ENCODE data around the gene PRXL2B. TPM values are rescaled to one million over a fixed set of nuclear protein-coding genes. Genes with fewer than 3 reads are reported as not detected.

Gene PRXL2B
- total and polyA plus RNA-seq, 10 of the 15 experiments (the other 5 are each of a cell fraction or from before 2014, with no cell fraction given), result 0.44 to 5.6 (median 4.0) TPM

DNA sequence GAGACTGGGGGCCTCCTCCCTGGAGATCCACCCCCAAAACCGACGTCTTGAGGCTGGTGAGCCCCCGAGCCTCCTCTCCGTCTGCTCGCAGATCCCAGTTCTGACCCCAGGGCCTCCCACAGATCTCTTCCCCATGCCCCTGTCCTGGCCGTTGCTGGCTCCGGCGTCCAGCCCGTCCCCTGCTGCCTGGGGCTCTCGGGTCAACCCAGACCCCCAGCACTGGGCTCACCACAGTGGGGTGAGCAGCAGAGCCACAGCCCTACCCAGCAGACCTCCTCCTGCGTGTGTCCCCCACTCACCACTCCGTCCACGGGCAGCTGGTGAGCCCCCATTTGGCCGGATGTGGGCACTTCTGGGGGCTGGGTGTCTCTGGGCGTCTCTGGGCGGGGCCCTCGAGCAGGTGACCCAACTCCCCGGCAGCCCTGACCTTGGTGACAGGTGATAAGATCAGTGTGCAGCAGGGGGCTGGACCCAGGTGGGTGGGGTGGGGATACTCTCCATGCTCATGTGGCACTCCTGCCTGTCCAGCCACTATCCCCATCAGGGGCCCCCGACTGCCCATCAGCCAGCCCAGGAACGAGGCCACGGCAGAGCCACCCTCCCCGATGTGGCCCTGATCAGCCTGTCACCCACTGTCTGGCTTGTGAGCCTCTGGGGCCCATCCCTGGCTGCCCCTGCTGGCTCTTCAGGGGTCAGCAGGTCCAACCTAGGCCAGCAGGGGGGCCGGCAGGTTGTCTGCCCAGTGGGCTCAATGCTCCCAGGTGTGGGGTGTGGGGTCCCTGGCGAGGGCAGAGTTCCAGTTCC is 29.7 kb upstream of the PRXL2B start (continued):
- TF ChIP-seq, protein P1, sequence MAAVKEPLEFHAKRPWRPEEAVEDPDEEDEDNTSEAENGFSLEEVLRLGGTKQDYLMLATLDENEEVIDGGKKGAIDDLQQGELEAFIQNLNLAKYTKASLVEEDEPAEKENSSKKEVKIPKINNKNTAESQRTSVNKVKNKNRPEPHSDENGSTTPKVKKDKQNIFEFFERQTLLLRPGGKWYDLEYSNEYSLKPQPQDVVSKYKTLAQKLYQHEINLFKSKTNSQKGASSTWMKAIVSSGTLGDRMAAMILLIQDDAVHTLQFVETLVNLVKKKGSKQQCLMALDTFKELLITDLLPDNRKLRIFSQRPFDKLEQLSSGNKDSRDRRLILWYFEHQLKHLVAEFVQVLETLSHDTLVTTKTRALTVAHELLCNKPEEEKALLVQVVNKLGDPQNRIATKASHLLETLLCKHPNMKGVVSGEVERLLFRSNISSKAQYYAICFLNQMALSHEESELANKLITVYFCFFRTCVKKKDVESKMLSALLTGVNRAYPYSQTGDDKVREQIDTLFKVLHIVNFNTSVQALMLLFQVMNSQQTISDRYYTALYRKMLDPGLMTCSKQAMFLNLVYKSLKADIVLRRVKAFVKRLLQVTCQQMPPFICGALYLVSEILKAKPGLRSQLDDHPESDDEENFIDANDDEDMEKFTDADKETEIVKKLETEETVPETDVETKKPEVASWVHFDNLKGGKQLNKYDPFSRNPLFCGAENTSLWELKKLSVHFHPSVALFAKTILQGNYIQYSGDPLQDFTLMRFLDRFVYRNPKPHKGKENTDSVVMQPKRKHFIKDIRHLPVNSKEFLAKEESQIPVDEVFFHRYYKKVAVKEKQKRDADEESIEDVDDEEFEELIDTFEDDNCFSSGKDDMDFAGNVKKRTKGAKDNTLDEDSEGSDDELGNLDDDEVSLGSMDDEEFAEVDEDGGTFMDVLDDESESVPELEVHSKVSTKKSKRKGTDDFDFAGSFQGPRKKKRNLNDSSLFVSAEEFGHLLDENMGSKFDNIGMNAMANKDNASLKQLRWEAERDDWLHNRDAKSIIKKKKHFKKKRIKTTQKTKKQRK (IDR thresholded peaks at IDR 0.05; ENCODE audit: low read depth, low read length), result no peak
- TF ChIP-seq DPF2 (IDR thresholded peaks at IDR 0.05), result no peak
- TF ChIP-seq, protein P2, sequence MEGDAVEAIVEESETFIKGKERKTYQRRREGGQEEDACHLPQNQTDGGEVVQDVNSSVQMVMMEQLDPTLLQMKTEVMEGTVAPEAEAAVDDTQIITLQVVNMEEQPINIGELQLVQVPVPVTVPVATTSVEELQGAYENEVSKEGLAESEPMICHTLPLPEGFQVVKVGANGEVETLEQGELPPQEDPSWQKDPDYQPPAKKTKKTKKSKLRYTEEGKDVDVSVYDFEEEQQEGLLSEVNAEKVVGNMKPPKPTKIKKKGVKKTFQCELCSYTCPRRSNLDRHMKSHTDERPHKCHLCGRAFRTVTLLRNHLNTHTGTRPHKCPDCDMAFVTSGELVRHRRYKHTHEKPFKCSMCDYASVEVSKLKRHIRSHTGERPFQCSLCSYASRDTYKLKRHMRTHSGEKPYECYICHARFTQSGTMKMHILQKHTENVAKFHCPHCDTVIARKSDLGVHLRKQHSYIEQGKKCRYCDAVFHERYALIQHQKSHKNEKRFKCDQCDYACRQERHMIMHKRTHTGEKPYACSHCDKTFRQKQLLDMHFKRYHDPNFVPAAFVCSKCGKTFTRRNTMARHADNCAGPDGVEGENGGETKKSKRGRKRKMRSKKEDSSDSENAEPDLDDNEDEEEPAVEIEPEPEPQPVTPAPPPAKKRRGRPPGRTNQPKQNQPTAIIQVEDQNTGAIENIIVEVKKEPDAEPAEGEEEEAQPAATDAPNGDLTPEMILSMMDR (IDR thresholded peaks at IDR 0.05 in 2 of 3, conservative IDR thresholded peaks at IDR 0.05 in 1 of 3; ENCODE audit: control insufficient read depth in 2 of 3, extremely low read depth in 1 of 3, insufficient read depth in 1 of 3, low read depth in 3 of 3, low read length in 3 of 3), result peak in 2 of 3 experiments; percentile 2 to 27; a peak in 1 of 6 replicates
- no peak for TF ChIP-seq EED (IDR thresholded peaks at IDR 0.05; ENCODE audit: low read depth)
- TF ChIP-seq POU2F2 (IDR thresholded peaks at IDR 0.05; ENCODE audit: borderline replicate concordance, low read depth, low read length), result no peak
- TF ChIP-seq, protein P3, sequence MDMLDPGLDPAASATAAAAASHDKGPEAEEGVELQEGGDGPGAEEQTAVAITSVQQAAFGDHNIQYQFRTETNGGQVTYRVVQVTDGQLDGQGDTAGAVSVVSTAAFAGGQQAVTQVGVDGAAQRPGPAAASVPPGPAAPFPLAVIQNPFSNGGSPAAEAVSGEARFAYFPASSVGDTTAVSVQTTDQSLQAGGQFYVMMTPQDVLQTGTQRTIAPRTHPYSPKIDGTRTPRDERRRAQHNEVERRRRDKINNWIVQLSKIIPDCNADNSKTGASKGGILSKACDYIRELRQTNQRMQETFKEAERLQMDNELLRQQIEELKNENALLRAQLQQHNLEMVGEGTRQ (IDR thresholded peaks at IDR 0.05; ENCODE audit: borderline replicate concordance, low read depth, low read length), result no peak
- TF ChIP-seq FOXM1 (IDR thresholded peaks at IDR 0.05; ENCODE audit: low read depth, low read length), result no peak
- TF ChIP-seq NR2F1 (conservative IDR thresholded peaks at IDR 0.05), result peak; percentile 49
- no peak for TF ChIP-seq SMAD1 (IDR thresholded peaks at IDR 0.05; ENCODE audit: low read depth, partially characterized antibody)
- TF ChIP-seq BCL11A (IDR thresholded peaks at IDR 0.05; ENCODE audit: low read depth, low read length), result no peak
- TF ChIP-seq CREB1 (IDR thresholded peaks at IDR 0.05; ENCODE audit: low read depth), result no peak
- TF ChIP-seq YY1 (IDR thresholded peaks at IDR 0.05; ENCODE audit: low read depth, low read length), result no peak
- TF ChIP-seq POLR2A (IDR thresholded peaks at IDR 0.05; ENCODE audit: low read depth, low read length), result peak; percentile 78

Measured in GM12878 (cell line).